Nephron progenitor cell (in vitro differentiated cells): ENCODE results near the gene CDH1.
A peak's percentile ranks its signal among the peaks of the same experiment; 100 is the strongest.

Experiments
- DNase-seq: peaks from one replicate; pipeline ENCODE4 v3.0.0; 2021
- H3K27ac Mint-ChIP-seq: 2 replicates; pipeline ENCODE4 v1.8.0; 2021; ENCODE audit warnings: mild to moderate bottlenecking, moderate library complexity, mixed read lengths
- H3K27me3 Mint-ChIP-seq: 2 replicates; pipeline ENCODE4 v1.8.0; 2021; ENCODE audit warnings: mild to moderate bottlenecking, low read depth, mixed read lengths; ENCODE audit not compliant: poor library complexity
- H3K36me3 Mint-ChIP-seq: 2 replicates; pipeline ENCODE4 v1.8.0; 2021; ENCODE audit warnings: low read depth, mixed read lengths
- H3K4me1 Mint-ChIP-seq: 2 replicates; pipeline ENCODE4 v1.8.0; 2021; ENCODE audit warnings: mixed read lengths
- H3K4me3 Mint-ChIP-seq: 2 replicates; pipeline ENCODE4 v1.8.0; 2021; ENCODE audit warnings: mild to moderate bottlenecking, moderate library complexity, mixed read lengths
- H3K9me3 Mint-ChIP-seq: 2 replicates; pipeline ENCODE4 v1.8.0; 2021; ENCODE audit warnings: mild to moderate bottlenecking, moderate library complexity, mixed read lengths
- TF ChIP-seq, protein P1 (sequence below): fragments of 200-600 bp; sonication (generic); IDR thresholded peaks from 2 replicates; pipeline ENCODE4 v1.5.0; 2021; ENCODE audit warnings: antibody characterized with exemption

CDH1 gene

GRCh38 chr16:68700831-68701230 is 36.3 kb upstream of the CDH1 start:
- Mint-ChIP-seq H3K27me3 (peaks cover 8% of the 10 kb centered on the region), H3K27ac (no peak overlapping the region), H3K36me3 (peaks cover 5% of the 10 kb centered on the region), H3K4me3 (no peak overlapping the region), H3K4me1 (peaks cover 21% of the 10 kb centered on the region), H3K9me3 (no peaks in the 10 kb centered on the region)
- TF ChIP-seq, protein P1, sequence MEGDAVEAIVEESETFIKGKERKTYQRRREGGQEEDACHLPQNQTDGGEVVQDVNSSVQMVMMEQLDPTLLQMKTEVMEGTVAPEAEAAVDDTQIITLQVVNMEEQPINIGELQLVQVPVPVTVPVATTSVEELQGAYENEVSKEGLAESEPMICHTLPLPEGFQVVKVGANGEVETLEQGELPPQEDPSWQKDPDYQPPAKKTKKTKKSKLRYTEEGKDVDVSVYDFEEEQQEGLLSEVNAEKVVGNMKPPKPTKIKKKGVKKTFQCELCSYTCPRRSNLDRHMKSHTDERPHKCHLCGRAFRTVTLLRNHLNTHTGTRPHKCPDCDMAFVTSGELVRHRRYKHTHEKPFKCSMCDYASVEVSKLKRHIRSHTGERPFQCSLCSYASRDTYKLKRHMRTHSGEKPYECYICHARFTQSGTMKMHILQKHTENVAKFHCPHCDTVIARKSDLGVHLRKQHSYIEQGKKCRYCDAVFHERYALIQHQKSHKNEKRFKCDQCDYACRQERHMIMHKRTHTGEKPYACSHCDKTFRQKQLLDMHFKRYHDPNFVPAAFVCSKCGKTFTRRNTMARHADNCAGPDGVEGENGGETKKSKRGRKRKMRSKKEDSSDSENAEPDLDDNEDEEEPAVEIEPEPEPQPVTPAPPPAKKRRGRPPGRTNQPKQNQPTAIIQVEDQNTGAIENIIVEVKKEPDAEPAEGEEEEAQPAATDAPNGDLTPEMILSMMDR = no peak
- DNase-seq = no peak

- H3K4me1 Mint-ChIP-seq = peaks cover 20% of the 10 kb centered on the region
- TF ChIP-seq, protein P1 = peak; percentile 71
- no peaks in the 10 kb centered on the region for H3K9me3 Mint-ChIP-seq
- H3K4me3 Mint-ChIP-seq = no peak overlapping the region
- H3K27me3 Mint-ChIP-seq = peaks cover 10% of the 10 kb centered on the region
- H3K36me3 Mint-ChIP-seq = no peaks in the 10 kb centered on the region
- DNase-seq = peak; percentile 78
- no peak overlapping the region for H3K27ac Mint-ChIP-seq
These were observed 32.7 kb upstream of the CDH1 start for GRCh38 chr16:68704232-68704867.

DNA sequence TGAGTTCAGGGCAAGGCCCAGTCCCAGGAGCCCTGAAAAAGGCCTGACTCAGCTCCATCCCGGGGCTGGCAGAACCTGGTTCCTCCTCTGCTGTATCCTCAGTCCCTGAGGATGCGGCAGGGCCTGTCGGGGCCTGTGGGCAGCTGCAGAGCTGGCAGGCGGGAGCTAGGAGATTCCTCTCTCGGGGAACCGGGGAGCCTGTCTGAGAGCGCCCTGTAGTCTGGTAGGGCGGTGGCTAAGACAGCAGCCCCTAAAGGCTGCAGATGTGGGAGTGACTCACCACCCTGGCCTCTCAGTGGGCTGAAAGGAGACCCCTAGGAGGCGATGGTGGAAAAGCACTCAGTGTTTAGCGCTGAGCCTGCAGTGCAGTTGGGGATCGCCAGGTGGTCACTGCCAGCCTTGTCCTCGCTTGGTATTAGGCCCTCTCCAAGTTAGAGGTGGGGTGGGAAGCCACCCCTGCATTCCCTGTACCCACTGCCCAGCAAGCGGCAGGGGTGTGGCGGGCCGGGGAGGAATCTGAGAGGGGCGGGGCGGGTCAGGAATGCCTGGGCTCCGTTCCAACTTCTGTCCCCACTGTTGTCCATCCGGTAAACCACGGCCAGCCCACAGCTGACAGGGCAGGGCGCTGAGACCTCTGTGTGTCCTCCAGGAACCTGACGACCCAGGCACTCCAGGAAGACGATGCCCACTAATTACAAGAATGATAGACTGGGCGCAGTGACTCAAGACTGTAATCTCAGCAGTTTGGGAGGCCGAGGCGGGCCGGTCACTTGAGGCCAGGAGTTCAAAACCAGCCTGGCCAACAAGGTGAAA is 29.5 kb upstream of the CDH1 start:
- TF ChIP-seq, protein P1 = peak; percentile 26
- Mint-ChIP-seq H3K9me3 (no peaks in the 10 kb centered on the region), H3K27ac (no peak overlapping the region), H3K27me3 (peaks cover 14% of the 10 kb centered on the region), H3K36me3 (no peaks in the 10 kb centered on the region), H3K4me3 (no peak overlapping the region), H3K4me1 (peaks cover 29% of the 10 kb centered on the region)
- peak; percentile 33 for DNase-seq

DNA sequence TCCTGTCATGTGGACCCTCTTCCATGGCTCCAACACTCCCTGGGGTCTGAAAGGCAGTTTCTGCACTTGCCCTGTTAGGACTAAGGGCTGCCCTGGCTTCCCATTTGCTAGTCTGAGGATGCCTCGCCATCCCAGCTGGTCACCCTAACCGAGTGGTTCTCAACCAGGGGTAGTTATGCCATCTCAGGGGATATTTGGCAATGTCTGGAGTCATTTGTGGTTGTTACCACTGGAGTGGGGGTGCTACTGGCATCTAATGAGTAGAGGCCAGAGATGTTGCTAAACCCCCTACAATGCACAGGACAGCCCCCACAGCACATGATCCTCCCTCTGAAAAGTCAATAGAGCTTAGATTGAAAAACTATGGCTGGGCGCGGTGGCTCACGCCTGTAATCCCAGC is 26.9 kb upstream of the CDH1 start:
- Mint-ChIP-seq H3K36me3 (no peaks in the 10 kb centered on the region), H3K4me3 (no peak overlapping the region), H3K27ac (no peak overlapping the region), H3K9me3 (no peaks in the 10 kb centered on the region), H3K27me3 (peaks cover 8% of the 10 kb centered on the region), H3K4me1 (peaks cover 44% of the 10 kb centered on the region)
- TF ChIP-seq, protein P1 = no peak
- no peak for DNase-seq

- H3K27me3 Mint-ChIP-seq = peaks cover 8% of the 10 kb centered on the region
These were observed 25.5 kb upstream of the CDH1 start for GRCh38 chr16:68711421-68712139.

More at GRCh38 chr16:68711421-68712139, 25.5 kb upstream of the CDH1 start:
- no peak for DNase-seq
- Mint-ChIP-seq H3K4me1 (peaks cover 49% of the 10 kb centered on the region), H3K9me3 (no peaks in the 10 kb centered on the region), H3K4me3 (peak overlapping the region; percentile 13), H3K27ac (no peak overlapping the region), H3K36me3 (no peaks in the 10 kb centered on the region)
- TF ChIP-seq, protein P1 = no peak
